B cell (primary cell): Measurements from ENCODE around the gene VARS1. TPM values are rescaled to one million over a fixed set of nuclear protein-coding genes. Genes with fewer than 3 reads are reported as not detected.
A peak's percentile ranks its signal among the peaks of the same experiment; 100 is the strongest.

Experiments used
- ATAC-seq: fragments of 200-7000 bp; cut with Tn5 transposase; one replicate; pipeline ENCODE4 v1.10.0; 2021; ENCODE audit warnings: low read depth, mild to moderate bottlenecking, moderate number of reproducible peaks, moderate library complexity
- CTCF ChIA-PET: fragments of 350-600 bp; sonication (Branson Sonifier 250); formaldehyde crosslinking; loops from one replicate; lab custom pipeline; 2021; ENCODE audit warnings: antibody characterized with exemption, inconsistent platforms; lab: Charles Lee
- POLR2A ChIA-PET: fragments of 350-600 bp; sonication (Branson Sonifier 250); formaldehyde crosslinking; loops from one replicate; lab custom pipeline; 2021; ENCODE audit warnings: antibody characterized with exemption; lab: Charles Lee
- DNase-seq: peaks from one replicate; pipeline ENCODE4 v3.0.0; 2013
- H2AFZ ChIP-seq: 2 replicates; pipeline ENCODE4 v1.6.1; 2012; ENCODE audit warnings: mild to moderate bottlenecking, low read depth, low read length; ENCODE audit not compliant: insufficient read depth, poor library complexity, severe bottlenecking
- H3K27ac ChIP-seq, 2 donors: 1 replicate in 1 of 2; 2 replicates in 1 of 2; pipeline ENCODE4 v1.5.1; 2012 to 2013; ENCODE audit warnings: low read length in 2 of 2, mild to moderate bottlenecking in 2 of 2, moderate library complexity in 1 of 2
- H3K27me3 ChIP-seq, 4 experiments: fragments of 200-600 bp in 1 of 4; sonication (generic) in 1 of 4; replicated peaks in 1 of 4; 1 replicate in 2 of 4; 2 replicates in 2 of 4; pipeline versions ENCODE4 v1.6.1 to v1.7.0; 2013 to 2016; ENCODE audit warnings: low read length in 3 of 4, mild to moderate bottlenecking in 2 of 4, mixed read lengths in 1 of 4, moderate library complexity in 1 of 4; ENCODE audit not compliant: insufficient read depth in 4 of 4, control insufficient read depth in 3 of 4; ENCODE audit errors: control extremely low read depth in 1 of 4
- H3K36me3 ChIP-seq, 2 experiments: replicated peaks in 1 of 2; 1 replicate in 1 of 2; 2 replicates in 1 of 2; pipeline versions ENCODE4 v1.6.1 to v1.7.1; 2013; ENCODE audit warnings: low read length in 1 of 2; ENCODE audit not compliant: insufficient read depth in 2 of 2, control insufficient read depth in 1 of 2; ENCODE audit errors: control extremely low read depth in 1 of 2, extremely low read depth in 1 of 2
- H3K4me1 ChIP-seq, 2 donors: fragments of 200-600 bp in 1 of 2; sonication (generic) in 1 of 2; 1 replicate in 1 of 2; 2 replicates in 1 of 2; pipeline versions ENCODE4 v1.5.1 to v1.6.1; 2013 to 2017; ENCODE audit warnings: low read length in 2 of 2; ENCODE audit not compliant: control insufficient read depth in 2 of 2, insufficient read depth in 2 of 2
- H3K4me2 ChIP-seq: replicated peaks from 2 replicates; pipeline ENCODE3; 2012; ENCODE audit warnings: mild to moderate bottlenecking, low read depth, low read length; ENCODE audit not compliant: poor library complexity, severe bottlenecking
- H3K4me3 ChIP-seq, 5 experiments: fragments of 200-600 bp in 1 of 5; sonication (generic) in 1 of 5; 1 replicate in 3 of 5; 2 replicates in 2 of 5; pipeline versions ENCODE4 v1.5.1 to v1.7.0; 2011 to 2016; ENCODE audit warnings: low read length in 4 of 5, mild to moderate bottlenecking in 4 of 5, low read depth in 2 of 5, control low read depth in 1 of 5, moderate library complexity in 1 of 5; ENCODE audit not compliant: insufficient read depth in 1 of 5; ENCODE audit errors: control extremely low read depth in 1 of 5, extremely low read depth in 1 of 5
- H3K79me2 ChIP-seq: fragments of 200-600 bp; sonication (generic); one replicate; pipeline ENCODE4 v1.6.0; 2016; ENCODE audit warnings: low read length; ENCODE audit not compliant: control insufficient read depth, insufficient read depth
- H3K9ac ChIP-seq: fragments of 200-600 bp; sonication (generic); 2 replicates; pipeline ENCODE4 v1.6.1; 2017; ENCODE audit warnings: mild to moderate bottlenecking, low read length, moderate library complexity
- H3K9me3 ChIP-seq, 3 donors: one replicate each; pipeline versions ENCODE4 v1.6.1 to v1.7.1; 2013; ENCODE audit warnings: low read length in 2 of 3; ENCODE audit not compliant: control insufficient read depth in 2 of 3, insufficient read depth in 1 of 3; ENCODE audit errors: control extremely low read depth in 1 of 3
- H4K20me1 ChIP-seq: 2 replicates; pipeline ENCODE4 v1.6.0; 2012; ENCODE audit warnings: mild to moderate bottlenecking, low read length; ENCODE audit not compliant: insufficient read depth, control insufficient read depth, poor library complexity, severe bottlenecking
- H3K27ac Mint-ChIP-seq: one replicate; pipeline ENCODE4 v1.8.0; 2021; ENCODE audit warnings: mixed read lengths
- H3K27me3 Mint-ChIP-seq: one replicate; pipeline ENCODE4 v1.8.0; 2021; ENCODE audit warnings: mixed read lengths
- H3K4me1 Mint-ChIP-seq: one replicate; pipeline ENCODE4 v1.8.0; 2021; ENCODE audit warnings: mixed read lengths
- H3K4me3 Mint-ChIP-seq: one replicate; pipeline ENCODE4 v1.8.0; 2021; ENCODE audit warnings: mixed read lengths
- H3K9me3 Mint-ChIP-seq: one replicate; pipeline ENCODE4 v1.8.0; 2022; ENCODE audit warnings: mixed read lengths; ENCODE audit not compliant: insufficient read depth
- CTCF ChIP-seq: fragments of 200-600 bp; IDR thresholded peaks from one replicate; pipeline ENCODE4 v1.8.0; 2022; ENCODE audit warnings: antibody characterized with exemption, mild to moderate bottlenecking
- EZH2 ChIP-seq: IDR thresholded peaks from 2 replicates; pipeline ENCODE4 v1.6.1; 2012; ENCODE audit warnings: borderline replicate concordance, low read depth, mild to moderate bottlenecking, moderate library complexity, low read length; ENCODE audit not compliant: insufficient read depth, poor library complexity, severe bottlenecking
- WGBS: methylation state at CpG from one replicate; pipeline ENCODE4 v1.1.5; 2013; ENCODE audit warnings: missing lambda C conversion rate; ENCODE audit not compliant: insufficient coverage; 5-methylcytosine and 5-hydroxymethylcytosine counted together
- intact Hi-C: fragments of 100-400 bp; cut with micrococcal nuclease; formaldehyde crosslinking; loops from one replicate; pipeline ENCODE4 v1.10.0; 2022
- polyA plus RNA-seq: library from polyadenylated mRNA; depleted of rRNA; stranded (reverse); fragments of >200 nt; gene quantifications from 2 replicates; pipeline ENCODE4 v1.2.3, GENCODE V29; 2012
- total RNA-seq, 2 donors: library from RNA; stranded (reverse); fragments of 120-200 nt in 1 of 2; gene quantifications; 1 replicate in 1 of 2; 2 replicates in 1 of 2; pipeline versions ENCODE4 v1.2.3 to v1.2.4, GENCODE V29; 2013 to 2022

VARS1 gene
- total and polyA plus RNA-seq, 2 donors (not counting 1 experiment from before 2014, with no cell fraction given) = 52.3 to 66.8 TPM

DNA sequence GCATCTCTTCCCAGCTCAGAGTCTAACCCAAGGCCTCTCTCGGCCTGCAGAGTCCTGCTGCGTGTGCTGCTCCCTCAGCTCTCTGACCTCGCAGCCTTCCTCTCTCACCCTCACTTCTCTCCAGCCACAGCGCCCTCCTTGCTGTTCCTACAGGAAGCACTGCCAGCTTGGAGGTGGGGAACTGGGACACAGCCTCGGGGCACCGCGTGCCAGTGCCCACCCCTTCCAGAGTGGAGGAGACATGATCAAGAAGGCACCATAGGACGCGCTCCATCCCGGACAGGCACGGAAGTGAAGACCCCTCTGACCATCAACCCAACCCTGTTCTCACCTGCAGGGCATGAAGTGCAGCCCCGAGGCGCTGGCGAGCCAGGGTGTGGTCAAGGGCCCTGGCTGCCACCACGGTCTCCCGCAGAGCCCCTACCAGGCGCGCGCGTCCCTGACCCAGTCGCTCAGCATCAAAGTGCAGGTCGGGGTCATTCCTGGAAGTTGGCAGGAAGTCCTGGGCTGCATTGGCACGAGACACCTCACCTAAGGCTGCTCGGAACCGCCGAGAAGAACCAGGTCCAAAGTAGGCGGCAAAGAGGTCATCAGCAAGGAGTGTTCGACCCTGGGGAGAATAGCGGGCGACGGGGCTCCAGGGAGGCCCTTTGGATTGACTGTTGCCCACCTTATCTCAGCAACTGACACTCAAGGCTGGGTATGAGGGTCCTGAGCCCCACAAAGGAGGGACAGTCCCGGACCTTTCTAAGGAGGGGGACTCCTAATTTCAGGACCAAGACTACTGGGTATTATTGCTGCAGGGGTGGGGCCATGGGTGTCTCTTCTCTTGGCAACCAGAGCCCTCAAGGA lies 19.7 kb downstream of the VARS1 start:
- ATAC-seq = no peak
- no peak for TF ChIP-seq CTCF
- TF ChIP-seq EZH2 = no peak
- no peak overlapping the region for H3K4me3 ChIP-seq
- H3K27ac ChIP-seq = peak overlapping the region; percentile 66 to 67
- no peak for DNase-seq
- H3K27me3 ChIP-seq = no peaks in the 10 kb centered on the region
- H3K4me1 ChIP-seq = peaks cover 15 to 30% of the 10 kb centered on the region in 2 donors
- no peak overlapping the region for H2AFZ ChIP-seq
- ChIA-PET CTCF (interaction anchor here (1.0 to 1.6 kb wide), 5 partner anchors 11 to 39 kb away, joined by 3 to 4 read pairs (median 3); partner anchors contain the start of gene VARS1), POLR2A (interaction anchor here (1.0 kb wide), 1 partner anchor 14 kb away, joined by 3 read pairs; no protein-coding TSS in a partner anchor)
- WGBS = 96% methylated on average over 31 of the region's 32 CpGs
- H3K9me3 ChIP-seq = no peaks in the 10 kb centered on the region
- Mint-ChIP-seq H3K9me3 (no peaks in the 10 kb centered on the region), H3K4me3 (peak overlapping the region; percentile 60), H3K4me1 (peaks cover 26% of the 10 kb centered on the region), H3K27me3 (no peaks in the 10 kb centered on the region), H3K27ac (peak overlapping the region; percentile 90)
- H3K4me2 ChIP-seq = no peak overlapping the region
- intact Hi-C loops = loop anchor here (2.0 kb wide), 2 partner anchors 19 to 37 kb away; partner anchors contain the start of gene VARS1
- H3K36me3 ChIP-seq = peaks cover 0 to 29% of the 10 kb centered on the region in 2 experiments
- no peaks in the 10 kb centered on the region for H4K20me1 ChIP-seq
- H3K79me2 ChIP-seq = no peaks in the 10 kb centered on the region
- H3K9ac ChIP-seq = no peak overlapping the region

- H2AFZ ChIP-seq = no peak overlapping the region
- Mint-ChIP-seq H3K27me3 (no peaks in the 10 kb centered on the region), H3K4me3 (peak overlapping the region; percentile 7), H3K9me3 (no peaks in the 10 kb centered on the region), H3K4me1 (peaks cover 26% of the 10 kb centered on the region), H3K27ac (no peak overlapping the region)
- no peak overlapping the region for H3K27ac ChIP-seq
- CTCF ChIA-PET = interaction anchor here (1.0 to 2.0 kb wide), 5 partner anchors 12 to 38 kb away, joined by 3 to 6 read pairs (median 3); no protein-coding TSS in a partner anchor
- ATAC-seq (no peak), DNase-seq (no peak)
- 95% methylated on average over 2 of the region's 4 CpGs for WGBS
- no peaks in the 10 kb centered on the region for H3K79me2 ChIP-seq
- POLR2A ChIA-PET = interaction anchor here (0.5 to 1.0 kb wide), 4 partner anchors 14 to 115 kb away, joined by 3 to 5 read pairs (median 3); no protein-coding TSS in a partner anchor
- peaks cover 0 to 22% of the 10 kb centered on the region in 2 experiments for H3K36me3 ChIP-seq
- H3K4me2 ChIP-seq = no peak overlapping the region
- H3K9me3 ChIP-seq = no peaks in the 10 kb centered on the region
- no peaks in the 10 kb centered on the region for H4K20me1 ChIP-seq
- H3K9ac ChIP-seq = no peak overlapping the region
- H3K4me3 ChIP-seq = no peak overlapping the region
- no peak for TF ChIP-seq EZH2
- no peak for TF ChIP-seq CTCF
- peaks cover 15 to 30% of the 10 kb centered on the region in 2 donors for H3K4me1 ChIP-seq
- H3K27me3 ChIP-seq = no peaks in the 10 kb centered on the region
- intact Hi-C loops = no loop called here
Measured at GRCh38 chr6:31775184-31775583, 20.4 kb downstream of the VARS1 start.
